ENCODE results near the gene PPIA.
"Not testable (repeated sequence)": the region's sequence is repeated elsewhere in the genome, so short reads cannot be mapped to it uniquely, and the experiment has no call there.

Gene PPIA

GRCh38 chr7:44808914-44809393, 12.5 kb downstream of the PPIA start:
- no peaks in the 10 kb centered on the region for H3K4me1 Mint-ChIP-seq
- no peak for DNase-seq
- ATAC-seq (replicated peaks): no peak
- H3K4me3 Mint-ChIP-seq: no peak overlapping the region
- H3K9me3 Mint-ChIP-seq: no peaks in the 10 kb centered on the region
- H3K36me3 Mint-ChIP-seq: peaks cover 6 to 8% of the 10 kb centered on the region in 2 donors
- no peaks in the 10 kb centered on the region for H3K27me3 Mint-ChIP-seq
- no peak overlapping the region for H3K27ac Mint-ChIP-seq

DNA sequence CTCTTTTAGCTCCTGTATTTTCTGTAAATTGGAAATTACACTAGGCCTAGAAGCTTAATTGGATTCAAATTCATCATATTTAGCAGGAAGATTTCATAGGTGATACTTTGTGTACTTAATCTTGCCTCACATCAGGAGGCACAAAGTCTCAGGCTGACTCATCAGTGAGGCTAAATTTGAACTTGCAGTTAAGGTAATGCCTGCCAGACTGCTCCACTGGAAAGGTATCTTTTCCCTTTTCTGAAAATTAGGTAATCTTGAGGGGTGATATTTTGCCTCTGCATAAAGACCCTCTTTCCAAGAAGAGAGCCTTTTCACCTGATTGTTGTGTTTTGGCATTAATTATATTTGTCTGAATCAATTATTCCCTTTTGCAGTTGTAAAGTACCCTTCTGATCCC, 14.6 kb downstream of the PPIA start:
- Mint-ChIP-seq H3K9me3 (no peaks in the 10 kb centered on the region), H3K27me3 (no peaks in the 10 kb centered on the region), H3K4me1 (no peaks in the 10 kb centered on the region), H3K36me3 (peaks cover 0 to 2% of the 10 kb centered on the region in 2 donors), H3K4me3 (no peak overlapping the region), H3K27ac (no peak overlapping the region)
- DNase-seq: no peak
- ATAC-seq (replicated peaks): no peak

DNA sequence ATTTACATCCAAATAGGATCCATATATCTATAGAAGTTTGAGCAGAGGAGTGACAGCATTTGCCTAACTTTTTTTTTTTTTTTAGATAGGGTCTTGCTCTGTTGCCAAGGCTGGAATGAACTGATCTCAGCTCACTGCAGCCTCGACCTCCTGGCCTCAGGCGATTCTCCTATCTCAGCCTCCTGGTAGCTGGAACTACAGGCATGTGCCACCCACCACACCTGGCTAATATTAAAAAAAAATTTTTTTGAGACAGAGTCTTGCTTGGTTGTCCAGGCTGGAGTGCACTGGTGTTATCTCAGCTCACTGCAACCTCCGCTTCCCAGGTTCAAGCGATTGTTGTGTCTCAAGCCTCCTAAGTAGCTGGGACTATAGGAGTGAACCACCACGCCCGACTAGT, 15.1 kb downstream of the PPIA start:
- H3K27me3 Mint-ChIP-seq: no peaks in the 10 kb centered on the region
- no peak overlapping the region for H3K27ac Mint-ChIP-seq
- H3K9me3 Mint-ChIP-seq: no peaks in the 10 kb centered on the region
- no peaks in the 10 kb centered on the region for H3K4me1 Mint-ChIP-seq
- DNase-seq (no peak), ATAC-seq (replicated peaks) (no peak)
- no peak overlapping the region for H3K4me3 Mint-ChIP-seq
- peaks cover 0 to 2% of the 10 kb centered on the region in 2 donors for H3K36me3 Mint-ChIP-seq

- no peak overlapping the region for H3K4me3 Mint-ChIP-seq
- DNase-seq (no peak), ATAC-seq (replicated peaks) (no peak)
- no peaks in the 10 kb centered on the region for H3K27me3 Mint-ChIP-seq
- no peak overlapping the region for H3K27ac Mint-ChIP-seq
- H3K36me3 Mint-ChIP-seq: no peaks in the 10 kb centered on the region
- no peaks in the 10 kb centered on the region for H3K9me3 Mint-ChIP-seq
- no peaks in the 10 kb centered on the region for H3K4me1 Mint-ChIP-seq
Measured at GRCh38 chr7:44814919-44815318, 18.4 kb downstream of the PPIA start.

- DNase-seq: no peak
- H3K9me3 Mint-ChIP-seq: no peaks in the 10 kb centered on the region
- peaks cover 0 to 2% of the 10 kb centered on the region in 2 donors for H3K4me1 Mint-ChIP-seq
- no peak overlapping the region for H3K4me3 Mint-ChIP-seq
- no peak overlapping the region for H3K27ac Mint-ChIP-seq
- H3K27me3 Mint-ChIP-seq: no peaks in the 10 kb centered on the region
- ATAC-seq (replicated peaks): no peak
- peaks cover 1 to 5% of the 10 kb centered on the region in 2 donors for H3K36me3 Mint-ChIP-seq
Measured at GRCh38 chr7:44819292-44819691, 22.8 kb downstream of the PPIA start.

- Mint-ChIP-seq H3K9me3 (no peaks in the 10 kb centered on the region), H3K27me3 (no peaks in the 10 kb centered on the region), H3K27ac (peak overlapping the region; percentile 15), H3K4me3 (no peak overlapping the region), H3K36me3 (peaks cover 3 to 25% of the 10 kb centered on the region in 2 donors), H3K4me1 (peaks cover 8 to 9% of the 10 kb centered on the region in 2 donors)
- no peak for ATAC-seq (replicated peaks)
- no peak for DNase-seq
Measured at GRCh38 chr7:44823255-44823781, 26.8 kb downstream of the PPIA start.

DNA sequence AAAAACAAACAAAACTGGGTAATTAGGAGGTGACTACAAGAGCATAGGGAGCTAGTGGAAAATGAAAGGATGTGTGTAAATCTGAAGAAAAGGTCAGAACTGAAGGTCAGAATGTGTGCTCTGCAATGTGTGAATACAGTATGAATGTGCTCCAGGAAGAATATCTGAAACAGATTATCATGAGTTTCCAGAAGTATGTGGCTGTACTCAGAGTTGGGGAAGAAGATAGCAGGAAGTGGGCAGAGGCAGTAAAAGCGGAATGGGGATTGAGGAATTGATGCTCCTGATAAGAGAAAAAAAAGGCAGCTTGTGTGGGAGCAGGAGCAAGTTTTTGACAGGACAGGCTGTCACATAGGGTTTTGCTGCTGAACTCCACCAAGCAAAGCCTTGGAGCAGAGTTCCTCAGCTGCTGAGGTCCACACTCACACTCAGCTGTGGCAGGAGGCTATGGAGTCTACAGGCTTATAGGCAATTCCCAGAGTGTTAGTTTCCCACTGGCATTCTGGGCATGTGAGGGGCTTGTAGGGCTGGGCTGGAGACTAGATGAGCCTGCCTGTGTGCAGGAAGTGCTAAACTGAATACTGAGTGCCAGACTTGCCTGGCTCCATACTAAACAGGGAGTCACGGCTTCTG, 28.5 kb downstream of the PPIA start:
- Mint-ChIP-seq H3K4me1 (peaks cover 8 to 9% of the 10 kb centered on the region in 2 donors), H3K27ac (peak overlapping the region; percentile 49), H3K27me3 (no peaks in the 10 kb centered on the region), H3K36me3 (peaks cover 4 to 32% of the 10 kb centered on the region in 2 donors), H3K4me3 (no peak overlapping the region), H3K9me3 (no peaks in the 10 kb centered on the region)
- DNase-seq (no peak), ATAC-seq (replicated peaks) (peak in 1 of 2 donors; percentile 42)

DNA sequence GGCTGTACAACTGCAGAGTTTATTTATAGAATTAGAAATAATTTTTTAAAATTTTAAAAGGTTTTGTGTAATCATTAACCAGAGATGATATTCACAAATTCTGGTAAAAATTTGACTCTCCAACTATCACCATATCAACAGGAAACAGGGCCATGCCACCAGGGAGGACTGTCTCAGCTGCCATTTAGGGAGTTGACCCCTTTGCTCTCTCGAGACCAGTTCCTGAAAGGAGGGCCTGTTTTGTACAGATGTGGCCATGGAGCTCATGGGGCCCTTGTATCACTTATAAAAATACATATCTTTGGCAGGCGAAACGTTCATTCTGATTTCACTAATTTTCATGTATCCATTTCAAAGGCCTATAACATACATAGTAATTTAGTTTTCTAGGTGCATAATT, 31.1 kb downstream of the PPIA start:
- ATAC-seq (replicated peaks) (no peak), DNase-seq (no peak)
- H3K36me3 Mint-ChIP-seq: peaks cover 4 to 38% of the 10 kb centered on the region in 2 donors
- H3K9me3 Mint-ChIP-seq: no peaks in the 10 kb centered on the region
- H3K4me3 Mint-ChIP-seq: no peak overlapping the region
- H3K4me1 Mint-ChIP-seq: peaks cover 7 to 8% of the 10 kb centered on the region in 2 donors
- peak overlapping the region; percentile 37 for H3K27ac Mint-ChIP-seq
- no peaks in the 10 kb centered on the region for H3K27me3 Mint-ChIP-seq

- Mint-ChIP-seq H3K36me3 (peaks cover 24 to 36% of the 10 kb centered on the region in 2 donors), H3K27ac (no peak overlapping the region), H3K9me3 (no peaks in the 10 kb centered on the region), H3K27me3 (no peaks in the 10 kb centered on the region), H3K4me1 (peaks cover 11 to 15% of the 10 kb centered on the region in 2 donors), H3K4me3 (no peak overlapping the region)
- ATAC-seq (replicated peaks) (no peak), DNase-seq (no peak)
Measured at GRCh38 chr7:44838751-44839150, 42.3 kb downstream of the PPIA start.

DNA sequence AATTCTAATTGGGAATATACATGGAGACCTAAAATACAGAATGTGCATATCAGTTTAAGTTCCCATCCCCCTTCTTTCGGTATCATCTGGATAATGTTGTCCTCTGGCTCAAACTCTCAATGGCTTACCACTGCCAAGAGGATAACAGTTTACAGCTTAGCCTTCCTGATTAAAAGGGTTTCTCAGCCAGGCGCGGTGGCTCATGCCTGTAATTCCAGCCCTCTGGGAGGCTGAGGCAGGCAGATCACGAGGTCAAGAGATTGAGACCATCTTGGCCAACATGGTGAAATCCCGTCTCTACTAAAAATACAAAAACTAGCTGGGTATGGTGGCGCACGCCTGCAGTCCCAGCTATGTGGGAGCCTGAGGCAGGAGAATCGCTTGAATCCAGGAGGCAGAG, 46.2 kb downstream of the PPIA start:
- not testable (repeated sequence) for H3K9me3 Mint-ChIP-seq; DNase-seq; H3K27ac Mint-ChIP-seq; ATAC-seq (replicated peaks); H3K27me3 Mint-ChIP-seq; H3K4me3 Mint-ChIP-seq
- Mint-ChIP-seq H3K36me3 (peaks cover 19 to 24% of the 10 kb centered on the region in 2 donors), H3K4me1 (peaks cover 23 to 44% of the 10 kb centered on the region in 2 donors)

DNA sequence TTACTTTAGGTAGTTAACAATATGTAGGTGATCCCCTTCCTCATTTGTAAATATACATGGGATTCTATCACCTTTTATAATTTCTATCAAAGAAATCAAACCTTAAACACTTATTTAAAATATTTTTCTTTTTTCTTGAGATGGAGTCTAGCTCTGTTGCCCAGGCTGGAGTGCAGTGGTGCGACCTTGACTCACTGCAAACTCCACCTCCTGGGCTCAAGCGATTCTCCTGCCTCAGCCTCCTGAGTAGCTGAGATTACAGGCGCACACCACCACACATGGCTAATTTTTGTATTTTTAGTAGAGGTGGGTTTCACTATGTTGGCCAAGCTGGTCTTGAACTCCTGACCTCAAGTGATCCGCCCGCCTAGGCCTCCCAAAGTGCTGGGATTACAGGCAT, 47.0 kb downstream of the PPIA start:
- ATAC-seq (replicated peaks): not testable (repeated sequence)

GRCh38 chr7:44845451-44845850, 49.0 kb downstream of the PPIA start:
- Mint-ChIP-seq H3K27ac (no peak overlapping the region), H3K36me3 (peaks cover 10 to 15% of the 10 kb centered on the region in 2 donors), H3K9me3 (no peaks in the 10 kb centered on the region), H3K4me1 (peaks cover 21 to 50% of the 10 kb centered on the region in 2 donors), H3K27me3 (no peaks in the 10 kb centered on the region), H3K4me3 (no peak overlapping the region)
- DNase-seq (no peak), ATAC-seq (replicated peaks) (no peak)

More for the DNA sequence above, 47.0 kb downstream of the PPIA start:
- not testable (repeated sequence) for H3K9me3 Mint-ChIP-seq, H3K4me3 Mint-ChIP-seq, H3K27me3 Mint-ChIP-seq, DNase-seq, H3K27ac Mint-ChIP-seq
- peaks cover 23 to 44% of the 10 kb centered on the region in 2 donors for H3K4me1 Mint-ChIP-seq
- peaks cover 17 to 22% of the 10 kb centered on the region in 2 donors for H3K36me3 Mint-ChIP-seq

DNA sequence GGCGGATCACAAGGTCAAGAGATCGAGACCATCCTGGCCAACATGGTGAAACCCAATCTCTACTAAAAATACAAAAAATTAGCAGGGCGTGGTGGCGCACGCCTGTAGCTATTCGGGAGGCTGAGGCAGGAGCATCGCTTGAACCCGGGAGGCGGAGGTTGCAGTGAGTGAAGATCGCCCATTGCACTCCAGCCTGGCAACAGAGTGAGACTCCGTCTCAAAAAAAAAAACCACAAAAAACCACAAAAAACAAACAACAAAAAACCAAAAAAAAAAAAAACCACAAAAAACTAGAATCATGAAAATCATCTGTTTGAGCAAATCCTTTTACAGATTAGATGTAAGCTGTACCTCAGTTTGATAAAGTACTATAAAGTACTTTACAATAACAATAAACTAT, 49.9 kb downstream of the PPIA start:
- DNase-seq; ATAC-seq (replicated peaks); H3K27me3 Mint-ChIP-seq; H3K9me3 Mint-ChIP-seq: not testable (repeated sequence)
- Mint-ChIP-seq H3K4me3 (peak overlapping the region; percentile 90 to 94), H3K27ac (peak overlapping the region; percentile 87), H3K36me3 (peaks cover 10 to 11% of the 10 kb centered on the region in 2 donors), H3K4me1 (peaks cover 21 to 50% of the 10 kb centered on the region in 2 donors)

- DNase-seq: no peak
- Mint-ChIP-seq H3K4me1 (peaks cover 18 to 44% of the 10 kb centered on the region in 2 donors), H3K27ac (peak overlapping the region; percentile 98), H3K27me3 (no peaks in the 10 kb centered on the region), H3K36me3 (peaks cover 6 to 7% of the 10 kb centered on the region in 2 donors), H3K9me3 (no peaks in the 10 kb centered on the region), H3K4me3 (peak overlapping the region; percentile 90 to 94)
- no peak for ATAC-seq (replicated peaks)
Measured at GRCh38 chr7:44846816-44847508, 50.5 kb downstream of the PPIA start.
